ENCODE results near the gene SIAH1. TPM values are rescaled to one million over a fixed set of nuclear protein-coding genes. Genes with fewer than 3 reads are reported as not detected.
A peak's percentile ranks its signal among the peaks of the same experiment; 100 is the strongest.

SIAH1 gene
- total RNA-seq, 2 donors from 2014 or later, result 24.0 to 36.1 TPM

- peak; percentile 21 for DNase-seq (ENCODE audit: low spot score)
- H3K4me1 ChIP-seq (replicated peaks), result peaks cover 11% of the 10 kb centered on the region
- 2% methylated on average over 15 of the region's 15 CpGs for WGBS
- H3K27ac ChIP-seq, result peak overlapping the region; percentile 97 to 99
- peak overlapping the region; percentile 73 to 93 for H3K4me3 ChIP-seq
- H3K27me3 ChIP-seq (replicated peaks; ENCODE audit: insufficient read depth), result no peaks in the 10 kb centered on the region
- intact Hi-C loops (cut with DNase I), result loop anchor here (10.0 kb wide), 1 partner anchor 1409 kb away; the partner anchor contains the start of gene DNAJA2
- no peaks in the 10 kb centered on the region for H3K9me3 ChIP-seq
- H3K36me3 ChIP-seq, result no peaks in the 10 kb centered on the region
- TF ChIP-seq POLR2AphosphoS5 (IDR thresholded peaks at IDR 0.05), result peak; percentile 36
- peak; percentile 26 for TF ChIP-seq POLR2A (IDR thresholded peaks at IDR 0.05)
- TF ChIP-seq, protein P1, sequence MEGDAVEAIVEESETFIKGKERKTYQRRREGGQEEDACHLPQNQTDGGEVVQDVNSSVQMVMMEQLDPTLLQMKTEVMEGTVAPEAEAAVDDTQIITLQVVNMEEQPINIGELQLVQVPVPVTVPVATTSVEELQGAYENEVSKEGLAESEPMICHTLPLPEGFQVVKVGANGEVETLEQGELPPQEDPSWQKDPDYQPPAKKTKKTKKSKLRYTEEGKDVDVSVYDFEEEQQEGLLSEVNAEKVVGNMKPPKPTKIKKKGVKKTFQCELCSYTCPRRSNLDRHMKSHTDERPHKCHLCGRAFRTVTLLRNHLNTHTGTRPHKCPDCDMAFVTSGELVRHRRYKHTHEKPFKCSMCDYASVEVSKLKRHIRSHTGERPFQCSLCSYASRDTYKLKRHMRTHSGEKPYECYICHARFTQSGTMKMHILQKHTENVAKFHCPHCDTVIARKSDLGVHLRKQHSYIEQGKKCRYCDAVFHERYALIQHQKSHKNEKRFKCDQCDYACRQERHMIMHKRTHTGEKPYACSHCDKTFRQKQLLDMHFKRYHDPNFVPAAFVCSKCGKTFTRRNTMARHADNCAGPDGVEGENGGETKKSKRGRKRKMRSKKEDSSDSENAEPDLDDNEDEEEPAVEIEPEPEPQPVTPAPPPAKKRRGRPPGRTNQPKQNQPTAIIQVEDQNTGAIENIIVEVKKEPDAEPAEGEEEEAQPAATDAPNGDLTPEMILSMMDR (IDR thresholded peaks at IDR 0.05), result no peak
Observed at GRCh38 chr16:48383877-48384519, 1.2 kb downstream of the SIAH1 start.

DNA sequence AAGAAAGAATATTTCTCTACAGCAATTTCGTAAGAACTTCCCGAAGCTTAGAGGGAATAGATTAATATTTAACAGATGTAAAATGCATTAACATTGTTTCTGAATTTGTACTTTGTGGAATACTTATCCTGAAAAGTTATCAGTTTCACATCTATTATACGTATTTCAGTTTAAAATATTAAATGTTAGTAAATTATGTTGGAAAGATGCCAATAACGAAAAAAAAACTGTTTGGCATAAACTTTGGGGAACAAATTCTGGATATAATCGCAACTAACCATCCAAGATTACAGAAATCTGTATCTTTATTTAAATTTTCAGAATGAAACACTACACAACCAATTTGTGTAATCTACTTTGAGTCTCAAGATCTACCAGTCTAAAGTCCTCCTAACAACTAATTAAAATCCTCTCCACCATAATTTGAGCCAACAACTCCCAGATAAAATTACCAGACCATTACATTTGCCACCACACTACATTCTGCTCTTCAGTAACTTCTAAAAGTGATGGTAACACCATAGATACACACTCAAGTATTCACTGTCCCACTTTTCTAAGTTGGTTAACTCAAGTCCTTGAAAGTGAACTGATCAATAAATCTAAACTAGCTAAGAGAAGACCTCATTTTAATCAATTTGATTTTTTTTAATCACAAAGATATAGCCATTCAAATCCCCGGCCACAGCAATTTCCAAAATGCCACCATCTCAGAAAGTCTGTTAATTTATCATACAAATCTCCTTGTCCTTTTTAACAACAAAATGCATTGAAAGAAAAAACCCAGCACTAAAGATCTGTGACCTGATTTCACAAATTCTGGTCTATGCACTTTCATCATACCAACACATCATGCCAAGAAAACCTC, 2.0 kb downstream of the SIAH1 start:
- 51% methylated on average over 6 of the region's 6 CpGs for WGBS
- TF ChIP-seq POLR2A (IDR thresholded peaks at IDR 0.05) (no peak), POLR2AphosphoS5 (IDR thresholded peaks at IDR 0.05) (no peak)
- H3K36me3 ChIP-seq, result no peaks in the 10 kb centered on the region
- no peaks in the 10 kb centered on the region for H3K27me3 ChIP-seq (replicated peaks; ENCODE audit: insufficient read depth)
- peak overlapping the region; percentile 97 to 99 for H3K27ac ChIP-seq
- H3K4me3 ChIP-seq, result peak overlapping the region; percentile 73 to 93
- DNase-seq (ENCODE audit: low spot score), result no peak
- intact Hi-C loops (cut with DNase I), result loop anchor here (10.0 kb wide), 1 partner anchor 1408 kb away; the partner anchor contains the start of gene DNAJA2
- peaks cover 11% of the 10 kb centered on the region for H3K4me1 ChIP-seq (replicated peaks)
- no peaks in the 10 kb centered on the region for H3K9me3 ChIP-seq

DNA sequence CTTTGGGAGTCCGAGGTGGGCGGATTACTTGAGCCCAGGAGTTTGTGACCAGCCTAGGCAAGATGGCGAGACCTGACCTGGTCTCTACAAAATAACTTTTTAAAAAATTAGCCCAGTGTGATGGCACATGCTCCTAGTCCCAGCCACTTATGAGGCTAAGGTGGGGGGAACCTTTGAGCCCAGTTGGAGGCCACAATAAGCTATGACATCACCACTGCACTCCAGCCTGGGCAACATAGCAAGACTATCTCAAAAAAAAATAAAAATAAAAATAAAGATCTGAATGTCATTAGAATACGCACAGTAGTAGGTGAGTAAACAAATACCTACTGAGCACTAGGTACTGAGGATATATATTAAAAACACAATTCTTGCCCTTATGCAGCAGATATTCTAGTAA, 3.1 kb downstream of the SIAH1 start:
- Histone ChIP-seq H3K27me3 (replicated peaks; ENCODE audit: insufficient read depth) (no peaks in the 10 kb centered on the region), H3K4me1 (replicated peaks) (peaks cover 11% of the 10 kb centered on the region), H3K27ac (no peak overlapping the region), H3K4me3 (no peak overlapping the region), H3K36me3 (no peaks in the 10 kb centered on the region), H3K9me3 (no peaks in the 10 kb centered on the region)
- 94% methylated on average over 4 of the region's 4 CpGs for WGBS
- TF ChIP-seq, protein P1 (IDR thresholded peaks at IDR 0.05), result no peak
- TF ChIP-seq POLR2AphosphoS5 (IDR thresholded peaks at IDR 0.05) (no peak), POLR2A (IDR thresholded peaks at IDR 0.05) (no peak)
- intact Hi-C loops (cut with DNase I), result loop anchor here (10.0 kb wide), 1 partner anchor 1407 kb away; the partner anchor contains the start of gene DNAJA2
- no peak for DNase-seq (ENCODE audit: low spot score)

DNA sequence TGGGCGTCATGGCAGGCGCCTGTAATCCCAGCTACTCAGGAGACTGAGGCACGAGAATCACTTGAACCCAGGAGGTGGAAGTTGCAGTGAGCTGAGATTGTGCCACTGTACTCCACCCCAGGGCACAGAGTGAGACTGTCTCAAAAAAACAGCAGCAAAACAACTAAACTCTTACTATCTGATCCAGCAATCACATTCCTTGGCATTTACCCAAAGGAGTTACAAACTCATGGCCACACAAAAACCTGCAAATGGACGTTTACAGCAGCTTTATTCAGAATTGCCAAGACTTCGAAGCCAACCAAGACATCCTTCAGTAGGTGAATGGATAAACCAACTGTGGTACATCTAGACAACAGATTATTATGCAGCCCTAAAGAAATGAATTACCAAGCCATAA, 4.0 kb downstream of the SIAH1 start:
- 67% methylated on average over 5 of the region's 5 CpGs for WGBS

GRCh38 chr16:48378836-48379235, 6.4 kb downstream of the SIAH1 start:
- no peaks in the 10 kb centered on the region for H3K27me3 ChIP-seq (replicated peaks; ENCODE audit: insufficient read depth)
- TF ChIP-seq, protein P1 (IDR thresholded peaks at IDR 0.05), result no peak
- TF ChIP-seq POLR2A (IDR thresholded peaks at IDR 0.05), result no peak
- no peak for TF ChIP-seq POLR2AphosphoS5 (IDR thresholded peaks at IDR 0.05)
- intact Hi-C loops (cut with DNase I), result no loop called here
- no peak overlapping the region for H3K27ac ChIP-seq
- peaks cover 17% of the 10 kb centered on the region for H3K4me1 ChIP-seq (replicated peaks)
- H3K4me3 ChIP-seq, result no peak overlapping the region
- H3K36me3 ChIP-seq, result no peaks in the 10 kb centered on the region
- DNase-seq (ENCODE audit: low spot score), result no peak
- 85% methylated on average over 1 of the region's 1 CpG for WGBS
- H3K9me3 ChIP-seq, result no peaks in the 10 kb centered on the region

More for the DNA sequence above, 4.0 kb downstream of the SIAH1 start:
- TF ChIP-seq POLR2A (IDR thresholded peaks at IDR 0.05), result no peak
- TF ChIP-seq, protein P1 (IDR thresholded peaks at IDR 0.05), result no peak
- TF ChIP-seq POLR2AphosphoS5 (IDR thresholded peaks at IDR 0.05), result no peak
- no peak for DNase-seq (ENCODE audit: low spot score)
- Histone ChIP-seq H3K27ac (no peak overlapping the region), H3K4me3 (no peak overlapping the region), H3K9me3 (no peaks in the 10 kb centered on the region), H3K36me3 (no peaks in the 10 kb centered on the region), H3K4me1 (replicated peaks) (peaks cover 12% of the 10 kb centered on the region), H3K27me3 (replicated peaks; ENCODE audit: insufficient read depth) (no peaks in the 10 kb centered on the region)
- intact Hi-C loops (cut with DNase I), result loop anchor here (10.0 kb wide), 1 partner anchor 1406 kb away; the partner anchor contains the start of gene DNAJA2

Measured in prostate gland (tissue), 2 donors.